Astrocyte of the cerebellum (primary cell): Measurements from ENCODE around the gene TRIOBP.

Experiments
- DNase-seq: peaks from one replicate; pipeline ENCODE4 v3.0.0-alpha.2; 2011; ENCODE audit warnings: low read depth
- H3K4me3 ChIP-seq: 2 replicates; pipeline ENCODE4 v1.5.1; 2011; ENCODE audit warnings: mild to moderate bottlenecking, low read depth, low read length, moderate library complexity
- CTCF ChIP-seq: IDR thresholded peaks from 2 replicates; pipeline ENCODE4 v1.5.1; 2012; ENCODE audit warnings: low read length, low read depth, moderate library complexity, mild to moderate bottlenecking; ENCODE audit errors: missing control alignments
- in situ Hi-C: cut with HindIII; loops from 2 replicates; pipeline ENCODE4 v1.10.0; 2017; ENCODE audit warnings: low sequenced_read_pairs

The TRIOBP gene

DNA sequence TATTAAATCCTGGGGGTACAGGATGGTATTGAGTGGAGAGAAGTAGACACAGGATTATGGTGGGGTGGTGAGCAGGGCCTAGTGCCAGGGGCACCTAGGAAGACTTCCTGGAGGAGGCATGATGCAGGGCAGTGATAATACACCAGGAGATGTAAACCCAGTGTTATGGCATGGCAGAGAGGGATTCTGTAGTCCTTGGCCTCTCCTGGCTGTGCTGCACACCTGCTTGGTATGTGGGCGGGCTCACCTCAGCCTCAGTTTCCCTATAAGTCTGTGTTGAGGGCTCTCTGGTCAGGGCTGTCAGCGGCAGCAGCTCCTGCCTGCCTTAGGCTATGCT, 36.2 kb upstream of the TRIOBP start:
- in situ Hi-C loops: no loop called here
- no peak for DNase-seq
- no peak for TF ChIP-seq CTCF
- H3K4me3 ChIP-seq: no peak overlapping the region

GRCh38 chr22:37661160-37661924, 35.5 kb upstream of the TRIOBP start:
- H3K4me3 ChIP-seq: no peak overlapping the region
- TF ChIP-seq CTCF: peak; percentile 69
- in situ Hi-C loops: no loop called here
- DNase-seq: peak; percentile 43

DNA sequence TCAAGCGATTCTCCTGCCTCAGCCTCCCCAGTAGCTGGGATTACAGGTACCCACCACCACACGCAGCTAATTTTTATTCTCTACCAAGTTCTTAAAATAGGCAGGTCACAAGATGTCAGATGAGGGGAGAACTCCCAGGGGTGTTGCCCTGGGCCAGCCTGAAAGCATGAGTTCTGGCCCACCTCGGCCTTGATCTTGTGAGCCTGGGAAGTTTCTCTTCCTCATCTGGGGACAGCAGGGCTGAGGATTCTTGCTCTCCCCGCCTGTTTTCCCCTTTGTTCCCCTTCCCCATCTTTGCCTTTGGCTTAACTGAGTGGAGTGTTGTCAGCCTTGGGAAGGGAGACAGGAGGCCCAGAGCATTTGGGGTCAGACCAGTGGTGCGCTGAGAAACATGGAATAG, 34.8 kb upstream of the TRIOBP start:
- no peak for TF ChIP-seq CTCF
- DNase-seq: no peak
- in situ Hi-C loops: no loop called here
- no peak overlapping the region for H3K4me3 ChIP-seq

DNA sequence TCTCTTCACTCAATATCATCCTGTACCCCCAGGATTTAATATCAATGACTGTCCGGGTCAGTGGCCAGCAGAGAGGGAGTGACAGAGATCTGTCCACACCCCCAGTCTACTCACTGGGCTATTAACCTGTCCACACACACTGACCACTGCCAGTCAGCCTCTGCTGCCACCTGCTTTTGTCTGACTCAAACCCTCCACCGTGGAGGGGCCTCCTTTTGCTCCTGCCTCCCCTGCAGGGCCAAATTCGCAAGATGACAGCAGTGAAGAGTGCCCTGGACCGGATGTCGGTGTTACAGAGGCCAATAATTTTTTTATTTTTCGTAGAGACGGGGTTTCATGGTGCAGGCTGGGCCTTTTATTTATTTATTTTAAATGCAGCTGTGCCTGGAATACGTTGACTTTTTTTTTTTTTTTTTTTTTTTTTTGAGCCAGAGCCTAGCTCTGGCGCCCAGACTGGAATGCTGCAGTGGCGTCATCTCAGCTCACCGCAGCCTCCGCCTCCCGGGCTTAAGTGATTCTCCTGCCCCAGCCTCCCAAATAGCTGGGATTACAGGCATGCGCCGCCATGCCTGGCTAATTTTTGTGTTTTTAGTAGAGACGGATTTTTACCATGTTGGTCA, 33.2 kb upstream of the TRIOBP start:
- no peak for DNase-seq
- in situ Hi-C loops: no loop called here
- H3K4me3 ChIP-seq: no peak overlapping the region
- no peak for TF ChIP-seq CTCF

DNA sequence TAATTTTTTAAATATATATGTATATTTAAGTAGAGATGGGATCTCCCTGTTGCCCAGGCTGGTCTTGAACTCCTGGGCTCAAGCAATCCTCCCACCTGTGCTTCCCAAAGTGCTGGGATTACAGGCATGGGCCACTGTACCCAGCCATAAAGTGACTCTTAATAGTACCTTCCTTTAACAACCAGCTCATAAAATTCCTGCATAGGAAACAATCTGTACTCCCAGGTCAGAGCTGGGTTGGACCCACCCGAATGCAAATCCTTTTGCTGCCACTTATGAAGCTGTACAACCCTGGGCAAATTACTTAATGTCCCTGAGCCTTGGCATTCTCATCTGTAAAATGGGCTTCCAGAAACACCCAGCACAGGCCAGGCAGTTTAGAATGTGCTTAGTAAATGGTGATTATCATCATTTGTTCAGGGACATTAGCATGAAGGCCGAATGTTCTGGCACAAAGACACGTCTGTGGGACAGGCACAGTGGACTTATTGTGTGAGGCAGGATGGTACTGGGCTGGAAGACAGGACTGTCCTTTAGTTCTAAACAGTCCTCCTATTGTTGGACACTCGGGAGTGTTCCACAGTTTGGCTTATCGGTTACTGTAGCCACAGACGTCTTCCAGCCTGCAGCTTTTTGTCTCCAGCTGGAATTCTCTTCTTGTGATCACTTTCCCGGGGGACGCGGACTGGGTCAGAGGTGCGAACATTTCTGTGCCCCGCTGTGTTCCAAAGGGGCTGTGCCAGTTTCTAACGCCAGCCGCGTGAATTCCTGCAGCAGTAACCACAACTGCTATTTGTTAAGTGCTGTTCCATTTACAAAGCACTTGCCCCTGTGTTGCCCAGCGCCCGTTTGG, 32.4 kb upstream of the TRIOBP start:
- in situ Hi-C loops: no loop called here

More for the DNA sequence above, 32.4 kb upstream of the TRIOBP start:
- DNase-seq: no peak
- no peak overlapping the region for H3K4me3 ChIP-seq
- TF ChIP-seq CTCF: no peak
